SK-N-SH (cell line): ENCODE measurements around the gene AKT2. TPM values are rescaled to one million over a fixed set of nuclear protein-coding genes. Genes with fewer than 3 reads are reported as not detected.

Experiments used
- CTCF ChIA-PET: fragments of 300-600, 350-600 bp; formaldehyde crosslinking; extraction: SDS; loops from one replicate; lab custom pipeline; 2021; lab: Yijun Ruan, JAX
- POLR2A ChIA-PET: fragments of 350-600 bp; sonication (Branson Sonifier 250); formaldehyde crosslinking; extraction: SDS; loops from one replicate; lab custom pipeline; 2020; ENCODE audit warnings: antibody characterized with exemption, inconsistent platforms; lab: Yijun Ruan, JAX
- DNase-seq: peaks from one replicate; pipeline ENCODE4 v3.0.0; 2012
- H2AFZ ChIP-seq: fragments of 200-600 bp; sonication (generic); 2 replicates; pipeline ENCODE4 v1.8.1; 2016; ENCODE audit warnings: antibody characterized with exemption, mild to moderate bottlenecking, low read depth
- H3F3A ChIP-seq: fragments of 200-600 bp; sonication (generic); replicated peaks from 2 replicates; pipeline ENCODE3; 2016; ENCODE audit warnings: antibody characterized with exemption, mild to moderate bottlenecking; ENCODE audit not compliant: insufficient read depth
- H3K27ac ChIP-seq, 2 experiments: fragments of 200-500 bp in 1 of 2; fragments of 200-600 bp in 1 of 2; sonication (Bioruptor generic) in 1 of 2; sonication (generic), shearing (Covaris generic) in 1 of 2; 2 replicates each; pipeline versions ENCODE4 v1.5.1 to v1.6.1; 2014 to 2016; ENCODE audit warnings: low read depth in 2 of 2, inconsistent platforms in 1 of 2, low read length in 1 of 2, mild to moderate bottlenecking in 1 of 2, mixed read lengths in 1 of 2
- H3K27me3 ChIP-seq: fragments of 200-600 bp; sonication (generic), shearing (Covaris generic); 2 replicates; pipeline ENCODE4 v1.6.1; 2016; ENCODE audit warnings: mixed run types; ENCODE audit not compliant: insufficient read depth
- H3K36me3 ChIP-seq, 2 experiments: fragments of 200-500 bp in 1 of 2; fragments of 200-600 bp in 1 of 2; sonication (Bioruptor generic) in 1 of 2; sonication (generic) in 1 of 2; replicated peaks in 1 of 2; 2 replicates each; pipeline versions ENCODE3 to v1.5.1; 2014 to 2016; ENCODE audit warnings: low read length in 1 of 2, mild to moderate bottlenecking in 1 of 2; ENCODE audit not compliant: insufficient read depth in 2 of 2, control insufficient read depth in 1 of 2
- H3K4me1 ChIP-seq, 2 experiments: fragments of 200-500 bp in 1 of 2; fragments of 200-600 bp in 1 of 2; sonication (Bioruptor generic) in 1 of 2; sonication (generic), shearing (Covaris generic) in 1 of 2; 2 replicates each; pipeline versions ENCODE4 v1.5.1 to v1.6.1; 2014 to 2016; ENCODE audit warnings: low read depth in 1 of 2, low read length in 1 of 2, mixed run types in 1 of 2; ENCODE audit not compliant: insufficient read depth in 2 of 2, control insufficient read depth in 1 of 2
- H3K4me2 ChIP-seq: fragments of 200-600 bp; sonication (generic), shearing (Covaris generic); 2 replicates; pipeline ENCODE4 v1.6.1; 2017; ENCODE audit warnings: mixed run types
- H3K4me3 ChIP-seq, 2 experiments: fragments of 200-500 bp in 1 of 2; fragments of 200-600 bp in 1 of 2; sonication (Bioruptor generic) in 1 of 2; sonication (generic), shearing (Covaris generic) in 1 of 2; 2 replicates each; pipeline versions ENCODE4 v1.5.1 to v1.8.1; 2014 to 2016; ENCODE audit warnings: low read depth in 2 of 2, inconsistent platforms in 1 of 2, low read length in 1 of 2, mild to moderate bottlenecking in 1 of 2, mixed read lengths in 1 of 2, moderate library complexity in 1 of 2
- H3K79me2 ChIP-seq: fragments of 200-600 bp; sonication (generic); 2 replicates; pipeline ENCODE4 v1.8.1; 2017; ENCODE audit warnings: mild to moderate bottlenecking; ENCODE audit not compliant: insufficient read depth
- H3K9ac ChIP-seq: fragments of 200-600 bp; sonication (generic); 2 replicates; pipeline ENCODE4 v1.6.1; 2017; ENCODE audit warnings: mixed run types
- H3K9me2 ChIP-seq: fragments of 200-600 bp; sonication (generic); 2 replicates; pipeline ENCODE4 v1.6.1; 2017; ENCODE audit warnings: mixed run types
- H3K9me3 ChIP-seq: fragments of 200-600 bp; sonication (generic); 2 replicates; pipeline ENCODE4 v1.6.1; 2017; ENCODE audit warnings: mixed run types, mild to moderate bottlenecking, moderate library complexity
- H4K20me1 ChIP-seq: fragments of 200-600 bp; sonication (generic); 2 replicates; pipeline ENCODE4 v1.6.1; 2017; ENCODE audit warnings: mild to moderate bottlenecking, mixed run types; ENCODE audit not compliant: insufficient read depth
- ELF1 ChIP-seq: IDR thresholded peaks from 2 replicates; pipeline ENCODE4 v1.4.0; 2012
- EP300 ChIP-seq, 2 experiments: IDR thresholded peaks; 2 replicates each; pipeline versions ENCODE4 v1.4.0 to v1.6.1; 2012; ENCODE audit warnings: borderline replicate concordance in 1 of 2, low read depth in 1 of 2, low read length in 1 of 2
- EZH2phosphoT487 ChIP-seq: fragments of 200-600 bp; sonication (generic); IDR thresholded peaks from 2 replicates; pipeline ENCODE4 v1.6.1; 2017; ENCODE audit warnings: low read depth, mixed run types, mild to moderate bottlenecking, antibody characterized with exemption, moderate library complexity, borderline replicate concordance
- FOXJ3 ChIP-seq: sonication (generic); formaldehyde crosslinking; IDR thresholded peaks from 2 replicates; pipeline ENCODE4 v1.5.1; 2020; ENCODE audit warnings: mild to moderate bottlenecking, missing genetic modification reagents
- MAX ChIP-seq: IDR thresholded peaks from 2 replicates; pipeline ENCODE4 v1.4.0; 2012; ENCODE audit warnings: low read depth
- MEF2A ChIP-seq: IDR thresholded peaks from 2 replicates; pipeline ENCODE4 v1.4.0; 2012; ENCODE audit warnings: low read depth, borderline replicate concordance
- RCOR1 ChIP-seq: fragments of 150-350 bp; IDR thresholded peaks from 2 replicates; pipeline ENCODE4 v1.6.1; 2017; ENCODE audit warnings: antibody characterized with exemption, low read length
- RFX5 ChIP-seq: IDR thresholded peaks from 2 replicates; pipeline ENCODE4 v1.6.1; 2012; ENCODE audit warnings: mild to moderate bottlenecking, improper control_type of control experiment, low read length
- SIN3A ChIP-seq: IDR thresholded peaks from 2 replicates; pipeline ENCODE4 v1.6.1; 2012; ENCODE audit warnings: low read depth, mild to moderate bottlenecking, low read length, moderate library complexity, borderline replicate concordance
- SMC3 ChIP-seq: IDR thresholded peaks from 2 replicates; pipeline ENCODE4 v1.6.1; 2012; ENCODE audit warnings: low read depth, low read length, improper control_type of control experiment
- TEAD4 ChIP-seq: IDR thresholded peaks from 2 replicates; pipeline ENCODE4 v1.4.0; 2012; ENCODE audit warnings: mild to moderate bottlenecking, borderline replicate concordance; ENCODE audit not compliant: insufficient read depth
- WGBS: methylation state at CpG from one replicate; pipeline ENCODE4 v1.1.6; 2017; ENCODE audit warnings: low lambda C conversion rate; 5-methylcytosine and 5-hydroxymethylcytosine counted together
- polyA plus RNA-seq, 3 experiments: library from polyadenylated mRNA; depleted of rRNA; stranded (reverse); fragments of >200 nt; gene quantifications; 2 replicates each; pipeline ENCODE4 v1.2.3, GENCODE V29; 2012
- TF ChIP-seq, protein P1 (sequence below): IDR thresholded peaks from 2 replicates; pipeline ENCODE4 v1.4.0; 2012; ENCODE audit warnings: low read depth, borderline replicate concordance
- TF ChIP-seq, protein P2 (sequence below): fragments of 200-600 bp; sonication (generic); IDR thresholded peaks from 2 replicates; pipeline ENCODE4 v1.6.1; 2017; ENCODE audit warnings: antibody characterized with exemption, mild to moderate bottlenecking, moderate library complexity

The AKT2 gene
- polyA plus RNA-seq, 1 of the 3 experiments (the other 2 are of a cell fraction): 99.8 TPM

GRCh38 chr19:40322271-40322610, 37.1 kb upstream of the AKT2 start (continued):
- TF ChIP-seq MAX: no peak
- TF ChIP-seq, protein P1, sequence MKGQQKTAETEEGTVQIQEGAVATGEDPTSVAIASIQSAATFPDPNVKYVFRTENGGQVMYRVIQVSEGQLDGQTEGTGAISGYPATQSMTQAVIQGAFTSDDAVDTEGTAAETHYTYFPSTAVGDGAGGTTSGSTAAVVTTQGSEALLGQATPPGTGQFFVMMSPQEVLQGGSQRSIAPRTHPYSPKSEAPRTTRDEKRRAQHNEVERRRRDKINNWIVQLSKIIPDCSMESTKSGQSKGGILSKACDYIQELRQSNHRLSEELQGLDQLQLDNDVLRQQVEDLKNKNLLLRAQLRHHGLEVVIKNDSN: no peak
- no peak for TF ChIP-seq SMC3
- TF ChIP-seq, all 33 proteins: peak for 0

GRCh38 chr19:40321566-40322270, 36.6 kb upstream of the AKT2 start:
- Histone ChIP-seq H3K27ac (no peak overlapping the region), H3F3A (no peaks in the 10 kb centered on the region), H3K4me3 (no peak overlapping the region), H3K9me3 (no peaks in the 10 kb centered on the region), H3K9ac (no peak overlapping the region), H3K4me1 (no peaks in the 10 kb centered on the region), H3K9me2 (no peaks in the 10 kb centered on the region), H4K20me1 (no peaks in the 10 kb centered on the region), H3K36me3 (peaks cover 4 to 45% of the 10 kb centered on the region in 2 experiments), H3K27me3 (no peaks in the 10 kb centered on the region), H2AFZ (no peak overlapping the region), H3K79me2 (no peaks in the 10 kb centered on the region), H3K4me2 (no peak overlapping the region)
- no peak for DNase-seq
- POLR2A ChIA-PET: no interaction called here
- CTCF ChIA-PET: interaction anchor here (0.6 to 1.9 kb wide), 3 partner anchors 13 to 142 kb away, joined by 3 to 4 read pairs (median 3); no protein-coding TSS in a partner anchor
- WGBS: 92% methylated on average over 13 of the region's 27 CpGs
- TF ChIP-seq RCOR1 (no peak), MEF2A (no peak), EZH2phosphoT487 (no peak), SIN3A (no peak)

GRCh38 chr19:40321076-40321475, 35.9 kb upstream of the AKT2 start:
- Histone ChIP-seq H3K27me3 (no peaks in the 10 kb centered on the region), H3K9me2 (no peaks in the 10 kb centered on the region), H3K9me3 (no peaks in the 10 kb centered on the region), H3K4me1 (peaks cover 0 to 4% of the 10 kb centered on the region in 2 experiments; a peak in 1 of 4 replicates), H4K20me1 (no peaks in the 10 kb centered on the region), H3K4me3 (no peak overlapping the region), H2AFZ (no peak overlapping the region), H3F3A (no peaks in the 10 kb centered on the region), H3K27ac (no peak overlapping the region), H3K79me2 (no peaks in the 10 kb centered on the region), H3K36me3 (peaks cover 5 to 39% of the 10 kb centered on the region in 2 experiments), H3K9ac (no peak overlapping the region), H3K4me2 (no peak overlapping the region)
- WGBS: 97% methylated on average over 18 of the region's 18 CpGs
- TF ChIP-seq RFX5 (no peak), MEF2A (no peak), ELF1 (no peak), TEAD4 (no peak), FOXJ3 (no peak), EZH2phosphoT487 (no peak), EP300 (IDR thresholded peaks at IDR 0.05; ENCODE audit: borderline replicate concordance in 1 of 2, low read depth in 1 of 2, low read length in 1 of 2) (no peak), SIN3A (no peak)
- TF ChIP-seq, protein P2, sequence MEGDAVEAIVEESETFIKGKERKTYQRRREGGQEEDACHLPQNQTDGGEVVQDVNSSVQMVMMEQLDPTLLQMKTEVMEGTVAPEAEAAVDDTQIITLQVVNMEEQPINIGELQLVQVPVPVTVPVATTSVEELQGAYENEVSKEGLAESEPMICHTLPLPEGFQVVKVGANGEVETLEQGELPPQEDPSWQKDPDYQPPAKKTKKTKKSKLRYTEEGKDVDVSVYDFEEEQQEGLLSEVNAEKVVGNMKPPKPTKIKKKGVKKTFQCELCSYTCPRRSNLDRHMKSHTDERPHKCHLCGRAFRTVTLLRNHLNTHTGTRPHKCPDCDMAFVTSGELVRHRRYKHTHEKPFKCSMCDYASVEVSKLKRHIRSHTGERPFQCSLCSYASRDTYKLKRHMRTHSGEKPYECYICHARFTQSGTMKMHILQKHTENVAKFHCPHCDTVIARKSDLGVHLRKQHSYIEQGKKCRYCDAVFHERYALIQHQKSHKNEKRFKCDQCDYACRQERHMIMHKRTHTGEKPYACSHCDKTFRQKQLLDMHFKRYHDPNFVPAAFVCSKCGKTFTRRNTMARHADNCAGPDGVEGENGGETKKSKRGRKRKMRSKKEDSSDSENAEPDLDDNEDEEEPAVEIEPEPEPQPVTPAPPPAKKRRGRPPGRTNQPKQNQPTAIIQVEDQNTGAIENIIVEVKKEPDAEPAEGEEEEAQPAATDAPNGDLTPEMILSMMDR: no peak
- DNase-seq: no peak
- CTCF ChIA-PET: interaction anchor here (1.4 kb wide), 1 partner anchor 16 kb away, joined by 3 read pairs; no protein-coding TSS in a partner anchor
- POLR2A ChIA-PET: no interaction called here
